Ishikawa (cell line): ENCODE measurements around the gene STX19.

Experiments
- EP300 ChIP-seq: IDR thresholded peaks from 2 replicates; pipeline ENCODE4 v1.6.1; 2012; ENCODE audit warnings: borderline replicate concordance
- TEAD4 ChIP-seq: IDR thresholded peaks from 2 replicates; pipeline ENCODE4 v1.6.1; 2012
- YY1 ChIP-seq: IDR thresholded peaks from 2 replicates; pipeline ENCODE4 v1.6.1; 2012; ENCODE audit warnings: low read depth
- TF ChIP-seq, protein P1 (sequence below): IDR thresholded peaks from 2 replicates; pipeline ENCODE4 v1.6.1; 2012; ENCODE audit warnings: low read depth, mild to moderate bottlenecking

- TF ChIP-seq TEAD4 (no peak), EP300 (no peak), YY1 (no peak)
- TF ChIP-seq, protein P1, sequence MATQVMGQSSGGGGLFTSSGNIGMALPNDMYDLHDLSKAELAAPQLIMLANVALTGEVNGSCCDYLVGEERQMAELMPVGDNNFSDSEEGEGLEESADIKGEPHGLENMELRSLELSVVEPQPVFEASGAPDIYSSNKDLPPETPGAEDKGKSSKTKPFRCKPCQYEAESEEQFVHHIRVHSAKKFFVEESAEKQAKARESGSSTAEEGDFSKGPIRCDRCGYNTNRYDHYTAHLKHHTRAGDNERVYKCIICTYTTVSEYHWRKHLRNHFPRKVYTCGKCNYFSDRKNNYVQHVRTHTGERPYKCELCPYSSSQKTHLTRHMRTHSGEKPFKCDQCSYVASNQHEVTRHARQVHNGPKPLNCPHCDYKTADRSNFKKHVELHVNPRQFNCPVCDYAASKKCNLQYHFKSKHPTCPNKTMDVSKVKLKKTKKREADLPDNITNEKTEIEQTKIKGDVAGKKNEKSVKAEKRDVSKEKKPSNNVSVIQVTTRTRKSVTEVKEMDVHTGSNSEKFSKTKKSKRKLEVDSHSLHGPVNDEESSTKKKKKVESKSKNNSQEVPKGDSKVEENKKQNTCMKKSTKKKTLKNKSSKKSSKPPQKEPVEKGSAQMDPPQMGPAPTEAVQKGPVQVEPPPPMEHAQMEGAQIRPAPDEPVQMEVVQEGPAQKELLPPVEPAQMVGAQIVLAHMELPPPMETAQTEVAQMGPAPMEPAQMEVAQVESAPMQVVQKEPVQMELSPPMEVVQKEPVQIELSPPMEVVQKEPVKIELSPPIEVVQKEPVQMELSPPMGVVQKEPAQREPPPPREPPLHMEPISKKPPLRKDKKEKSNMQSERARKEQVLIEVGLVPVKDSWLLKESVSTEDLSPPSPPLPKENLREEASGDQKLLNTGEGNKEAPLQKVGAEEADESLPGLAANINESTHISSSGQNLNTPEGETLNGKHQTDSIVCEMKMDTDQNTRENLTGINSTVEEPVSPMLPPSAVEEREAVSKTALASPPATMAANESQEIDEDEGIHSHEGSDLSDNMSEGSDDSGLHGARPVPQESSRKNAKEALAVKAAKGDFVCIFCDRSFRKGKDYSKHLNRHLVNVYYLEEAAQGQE: no peak
These were observed 26.4 kb downstream of the STX19 start for GRCh38 chr3:94001827-94002495.
